Activated CD4-positive, alpha-beta T cell treated with anti-CD3 and anti-CD28 coated beads, Interleukin-2, amount 50 U/mL, for 24 hours (primary cell): ENCODE results near the gene NR2F2.

Experiments
- DNase-seq, 2 donors: peaks; one replicate each; pipeline ENCODE4 v3.0.0-alpha.2; 2020; ENCODE audit warnings: low read depth in 1 of 2, low spot score in 1 of 2

Gene NR2F2

GRCh38 chr15:96331144-96331944 is 844 bp downstream of the NR2F2 start:
- DNase-seq, result no peak

DNA sequence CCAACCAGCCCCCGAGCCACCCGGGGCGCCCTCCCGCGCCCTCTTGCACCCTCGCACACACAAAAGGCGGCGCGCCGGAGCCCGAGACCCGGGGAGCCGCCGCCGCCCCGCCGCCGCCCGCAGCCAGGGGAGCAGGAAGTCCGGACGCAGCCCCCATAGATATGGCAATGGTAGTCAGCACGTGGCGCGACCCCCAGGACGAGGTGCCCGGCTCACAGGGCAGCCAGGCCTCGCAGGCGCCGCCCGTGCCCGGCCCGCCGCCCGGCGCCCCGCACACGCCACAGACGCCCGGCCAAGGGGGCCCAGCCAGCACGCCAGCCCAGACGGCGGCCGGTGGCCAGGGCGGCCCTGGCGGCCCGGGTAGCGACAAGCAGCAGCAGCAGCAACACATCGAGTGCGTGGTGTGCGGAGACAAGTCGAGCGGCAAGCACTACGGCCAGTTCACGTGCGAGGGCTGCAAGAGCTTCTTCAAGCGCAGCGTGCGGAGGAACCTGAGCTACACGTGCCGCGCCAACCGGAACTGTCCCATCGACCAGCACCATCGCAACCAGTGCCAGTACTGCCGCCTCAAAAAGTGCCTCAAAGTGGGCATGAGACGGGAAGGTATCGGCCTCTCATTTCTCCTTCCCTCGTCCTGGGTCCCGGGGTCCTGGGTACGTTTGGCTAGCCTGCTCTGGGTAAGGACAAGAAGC is 1.6 kb downstream of the NR2F2 start:
- DNase-seq, result no peak

GRCh38 chr15:96332637-96333121 is 2.2 kb downstream of the NR2F2 start:
- DNase-seq, result no peak

DNA sequence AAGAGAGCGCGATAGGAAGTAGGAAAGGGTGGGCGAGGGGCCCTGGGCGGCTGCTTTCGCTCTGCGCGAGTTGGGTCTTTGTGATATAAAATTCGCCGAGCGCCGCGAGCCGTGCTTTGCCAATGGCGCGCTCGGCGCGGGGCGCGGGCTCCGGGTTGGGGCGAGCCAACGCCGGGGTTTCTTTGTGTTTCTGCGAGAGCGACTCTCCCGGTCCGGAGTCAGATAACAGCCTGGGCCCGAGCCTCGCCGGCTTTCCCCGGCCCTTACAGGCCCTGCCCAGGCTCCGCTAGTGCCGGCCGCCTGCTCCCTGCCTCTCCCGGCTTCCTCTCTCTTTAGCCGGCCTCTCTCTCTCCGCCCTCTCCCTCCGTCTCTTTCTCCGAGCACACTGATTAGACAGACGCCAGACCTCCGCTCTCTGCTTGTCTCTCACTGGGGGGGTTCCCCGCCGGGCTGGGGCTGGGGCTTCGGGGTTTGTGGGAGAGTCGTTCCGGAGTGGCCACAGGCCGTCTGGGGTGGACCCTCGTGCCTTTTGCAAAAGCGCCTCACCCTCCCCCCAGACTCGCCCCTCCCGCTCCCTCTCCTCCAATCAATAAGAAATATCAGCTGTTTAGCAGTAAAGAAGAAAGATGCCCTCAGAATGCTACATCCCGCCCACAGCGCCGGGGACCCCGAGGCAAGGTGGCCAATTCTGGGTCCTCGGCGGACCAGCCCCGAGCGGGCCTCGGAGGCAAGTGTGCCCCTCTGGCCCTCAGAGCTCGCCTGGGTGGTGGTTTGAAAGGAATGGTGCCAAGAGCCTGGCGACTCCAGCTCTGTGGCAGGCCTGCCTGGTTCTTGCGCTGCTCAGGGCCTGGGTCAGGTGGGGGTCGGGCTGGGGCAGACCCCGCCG is 2.9 kb downstream of the NR2F2 start:
- DNase-seq, result no peak

DNA sequence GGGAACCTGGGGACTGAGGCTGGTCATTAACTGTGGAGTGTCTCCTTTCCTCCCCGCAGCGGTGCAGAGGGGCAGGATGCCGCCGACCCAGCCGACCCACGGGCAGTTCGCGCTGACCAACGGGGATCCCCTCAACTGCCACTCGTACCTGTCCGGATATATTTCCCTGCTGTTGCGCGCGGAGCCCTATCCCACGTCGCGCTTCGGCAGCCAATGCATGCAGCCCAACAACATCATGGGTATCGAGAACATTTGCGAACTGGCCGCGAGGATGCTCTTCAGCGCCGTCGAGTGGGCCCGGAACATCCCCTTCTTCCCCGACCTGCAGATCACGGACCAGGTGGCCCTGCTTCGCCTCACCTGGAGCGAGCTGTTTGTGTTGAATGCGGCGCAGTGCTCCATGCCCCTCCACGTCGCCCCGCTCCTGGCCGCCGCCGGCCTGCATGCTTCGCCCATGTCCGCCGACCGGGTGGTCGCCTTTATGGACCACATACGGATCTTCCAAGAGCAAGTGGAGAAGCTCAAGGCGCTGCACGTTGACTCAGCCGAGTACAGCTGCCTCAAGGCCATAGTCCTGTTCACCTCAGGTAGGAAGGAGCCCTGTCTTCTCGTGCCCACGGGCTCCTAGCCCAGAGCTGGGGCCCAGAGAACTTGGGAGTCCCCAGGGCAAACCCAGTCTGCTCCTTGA is 3.7 kb downstream of the NR2F2 start:
- no peak for DNase-seq

GRCh38 chr15:96334705-96335410 is 4.4 kb downstream of the NR2F2 start:
- no peak for DNase-seq

DNA sequence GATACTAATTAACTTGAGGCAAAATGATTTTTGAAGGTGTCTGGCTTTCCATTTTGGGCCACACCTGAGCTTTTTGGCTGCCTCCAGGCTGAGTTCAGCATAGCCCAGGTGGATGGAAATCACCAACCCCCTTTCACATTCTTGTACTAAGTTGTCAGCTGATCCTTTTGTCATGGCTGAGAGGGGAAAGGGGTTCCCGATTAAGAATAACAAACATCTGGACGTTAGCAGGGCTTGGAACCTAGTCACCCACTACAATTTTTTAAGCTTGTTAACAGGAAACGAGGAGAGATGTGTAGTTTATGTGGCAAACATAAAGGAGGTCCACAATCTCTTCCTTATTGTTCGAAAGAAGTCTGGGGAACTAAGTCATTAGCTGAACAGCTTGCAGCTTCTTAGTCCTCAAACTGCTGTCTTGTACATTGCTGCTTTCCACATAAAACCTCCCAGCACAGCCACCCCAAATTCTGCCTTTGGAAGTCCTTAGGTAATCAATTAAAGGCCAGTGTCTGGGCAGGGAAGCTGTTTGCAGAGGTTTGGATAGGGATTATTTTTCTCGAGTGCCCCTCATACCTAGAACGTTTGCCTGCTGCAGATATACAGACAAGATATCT is 5.0 kb downstream of the NR2F2 start:
- DNase-seq, result no peak

DNA sequence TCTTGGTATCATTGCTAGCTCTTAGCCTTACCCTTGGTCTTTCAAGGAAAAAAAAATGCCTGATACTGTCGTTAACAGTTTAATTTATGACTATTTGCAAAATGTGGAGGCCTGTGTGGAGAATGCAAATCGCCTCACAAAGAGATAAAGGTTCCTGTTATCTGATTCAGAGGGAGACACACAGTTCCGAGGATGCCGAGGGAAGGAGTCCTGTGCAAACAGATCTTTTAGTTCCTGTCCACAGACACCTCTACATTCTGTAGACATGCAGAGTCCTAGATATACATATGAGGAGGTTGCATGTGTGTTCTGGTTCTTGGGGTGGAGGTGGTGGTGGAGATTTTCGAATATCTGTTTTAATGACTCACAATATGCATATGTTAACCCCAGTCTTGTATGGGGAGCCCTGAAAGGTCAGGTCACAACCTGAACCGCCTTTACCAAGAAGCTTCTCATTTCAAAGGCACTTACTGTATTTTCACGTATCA is 5.7 kb downstream of the NR2F2 start:
- no peak for DNase-seq

DNA sequence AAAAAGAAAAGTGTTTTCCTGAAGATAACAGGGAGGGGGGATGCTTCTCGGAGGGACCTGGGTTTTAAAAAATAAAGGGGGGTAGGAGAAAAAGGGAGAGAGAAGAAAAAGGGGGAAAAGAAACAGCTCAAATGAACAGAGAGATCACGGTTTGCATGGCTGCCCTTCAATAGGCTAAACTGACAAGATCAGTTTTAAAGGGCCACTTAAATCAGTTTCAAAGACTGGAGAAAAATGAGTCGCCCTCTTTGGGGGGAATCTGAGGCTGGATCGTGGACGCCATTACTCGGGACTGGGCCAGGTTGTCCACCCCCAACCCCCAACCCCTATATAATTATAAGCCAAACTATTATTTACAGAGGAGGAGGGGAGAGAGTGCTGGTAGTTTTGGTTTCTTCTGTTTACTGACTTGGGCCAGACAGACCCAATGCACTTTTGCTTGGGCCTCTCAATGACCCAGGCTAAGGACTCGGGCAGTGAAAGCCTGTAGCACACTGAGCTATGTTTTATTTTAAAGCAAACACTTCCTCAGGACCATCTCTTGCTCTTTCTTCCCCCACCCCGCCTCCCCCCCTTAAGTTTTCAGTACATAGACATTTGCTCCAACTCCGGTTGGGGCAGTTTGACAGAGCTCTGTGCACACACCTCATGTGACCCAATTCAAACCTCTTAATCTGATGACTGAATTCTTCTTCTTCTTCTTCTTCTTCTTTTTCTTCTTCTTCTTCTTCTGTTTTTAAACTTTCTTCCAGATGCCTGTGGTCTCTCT is 6.3 kb downstream of the NR2F2 start:
- DNase-seq, result no peak

DNA sequence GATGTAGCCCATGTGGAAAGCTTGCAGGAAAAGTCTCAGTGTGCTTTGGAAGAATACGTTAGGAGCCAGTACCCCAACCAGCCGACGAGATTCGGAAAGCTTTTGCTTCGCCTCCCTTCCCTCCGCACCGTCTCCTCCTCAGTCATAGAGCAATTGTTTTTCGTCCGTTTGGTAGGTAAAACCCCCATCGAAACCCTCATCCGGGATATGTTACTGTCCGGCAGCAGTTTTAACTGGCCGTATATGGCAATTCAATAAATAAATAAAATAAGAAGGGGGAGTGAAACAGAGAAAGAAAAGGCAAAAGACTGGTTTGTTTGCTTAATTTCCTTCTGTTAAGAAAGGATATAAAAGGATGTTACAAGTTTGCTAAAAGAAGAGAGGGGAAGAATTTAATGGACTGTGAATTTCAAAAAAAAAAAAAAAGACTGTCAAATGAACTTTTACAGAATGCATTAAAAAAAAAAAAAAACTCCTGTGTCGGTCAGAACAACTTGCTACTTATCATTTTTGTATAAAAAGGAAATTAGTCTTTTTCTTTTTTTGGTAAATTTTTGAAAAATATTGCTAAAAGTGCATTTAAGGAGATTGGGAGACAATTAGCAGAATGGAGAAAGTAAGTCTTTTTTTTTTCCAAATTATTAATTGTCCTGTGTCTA is 7.0 kb downstream of the NR2F2 start:
- no peak for DNase-seq

- no peak for DNase-seq
Observed at GRCh38 chr15:96338074-96338765, 7.7 kb downstream of the NR2F2 start.

GRCh38 chr15:96338766-96339618 is 8.5 kb downstream of the NR2F2 start:
- no peak for DNase-seq

DNA sequence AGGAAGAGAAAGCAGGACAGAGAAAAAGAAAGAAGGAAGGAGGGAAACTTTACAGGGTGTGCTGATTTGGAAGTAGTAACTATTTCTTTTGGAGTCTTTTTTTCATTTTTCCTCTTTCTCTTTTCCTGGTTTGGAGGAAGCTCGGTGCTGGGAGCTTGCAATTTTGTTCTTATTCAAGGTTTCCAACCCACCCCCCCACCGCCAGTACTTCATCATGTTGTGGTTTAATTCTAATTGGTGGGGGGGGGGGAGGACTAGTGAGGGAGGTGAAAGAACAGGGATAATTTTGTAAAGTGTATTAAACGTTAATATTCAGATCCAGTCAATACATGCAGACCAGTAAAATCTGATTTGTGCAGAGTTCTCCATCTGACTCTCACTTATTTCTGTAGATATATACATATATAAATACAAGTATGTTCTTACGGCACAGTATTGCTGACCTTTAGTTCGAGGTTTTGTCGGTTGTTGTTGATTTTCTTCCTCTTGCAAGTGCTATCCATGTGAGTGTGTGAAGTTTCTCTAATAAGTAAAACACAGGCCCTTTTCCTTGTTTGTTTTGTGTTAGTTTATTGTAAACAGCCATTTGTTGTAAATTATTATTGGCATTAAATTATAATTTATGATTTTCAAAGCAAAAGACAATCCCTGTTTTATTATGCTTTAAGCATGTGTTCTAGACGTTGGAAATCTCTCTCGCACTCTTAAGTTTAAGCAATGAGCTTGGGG is 9.3 kb downstream of the NR2F2 start:
- DNase-seq, result no peak

- DNase-seq, result no peak
Observed at GRCh38 chr15:96340348-96340597, 9.8 kb downstream of the NR2F2 start.

GRCh38 chr15:96340598-96341512 is 10.4 kb downstream of the NR2F2 start:
- no peak for DNase-seq
